ENCODE data around the gene ING1. TPM values are rescaled to one million over a fixed set of nuclear protein-coding genes. Genes with fewer than 3 reads are reported as not detected.

Gene ING1
- total and polyA plus RNA-seq, 2 donors (not counting 1 experiment from before 2014, with no cell fraction given) = 29.1 to 34.2 TPM

DNA sequence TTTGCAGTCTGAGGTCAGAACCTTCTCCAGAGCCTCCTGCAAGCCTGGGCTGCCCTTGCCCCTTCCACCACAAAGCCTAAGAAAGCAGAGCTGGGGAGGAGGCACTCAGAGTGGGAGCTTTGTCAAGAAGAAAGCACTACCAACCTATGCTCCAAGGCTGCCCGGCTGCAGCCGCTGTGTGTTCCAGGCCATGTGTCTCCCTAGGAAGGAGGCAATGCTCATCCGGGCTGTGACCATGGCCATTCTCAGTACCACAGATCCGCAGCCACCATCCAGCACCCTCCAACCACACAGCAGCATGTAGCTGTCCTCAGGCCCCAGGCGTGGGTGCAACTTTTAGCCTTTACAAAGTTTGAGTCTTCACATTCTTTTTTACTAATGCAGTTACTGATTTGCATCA, 29.6 kb upstream of the ING1 start:
- Histone ChIP-seq H3K4me2 (replicated peaks; ENCODE audit: low read depth, low read length, poor library complexity, severe bottlenecking) (no peak overlapping the region), H3K27me3 (replicated peaks in 1 of 4; ENCODE audit: control extremely low read depth in 1 of 4, control insufficient read depth in 3 of 4, insufficient read depth in 4 of 4, low read length in 3 of 4) (no peaks in the 10 kb centered on the region), H3K79me2 (ENCODE audit: control insufficient read depth, insufficient read depth, low read length) (no peaks in the 10 kb centered on the region), H3K27ac (ENCODE audit: low read length in 2 of 2) (no peak overlapping the region), H3K4me1 (ENCODE audit: control insufficient read depth in 2 of 2, insufficient read depth in 2 of 2, low read length in 2 of 2) (peaks cover 0 to 7% of the 10 kb centered on the region in 2 donors), H3K36me3 (replicated peaks in 1 of 2; ENCODE audit: control extremely low read depth in 1 of 2, control insufficient read depth in 1 of 2, extremely low read depth in 1 of 2, insufficient read depth in 2 of 2, low read length in 1 of 2) (peaks cover 19 to 70% of the 10 kb centered on the region in 2 experiments), H3K4me3 (ENCODE audit: control extremely low read depth in 1 of 5, extremely low read depth in 1 of 5, insufficient read depth in 1 of 5, low read depth in 2 of 5, low read length in 4 of 5) (no peak overlapping the region), H3K9ac (ENCODE audit: low read length) (no peak overlapping the region), H4K20me1 (ENCODE audit: control insufficient read depth, insufficient read depth, low read length, poor library complexity, severe bottlenecking) (peaks cover under 1% of the 10 kb centered on the region), H3K9me3 (ENCODE audit: control extremely low read depth in 1 of 3, control insufficient read depth in 2 of 3, insufficient read depth in 1 of 3, low read length in 2 of 3) (no peaks in the 10 kb centered on the region), H2AFZ (ENCODE audit: insufficient read depth, low read depth, low read length, poor library complexity, severe bottlenecking) (no peak overlapping the region)
- intact Hi-C loops (cut with micrococcal nuclease) = no loop called here
- WGBS (ENCODE audit: insufficient coverage) = 100% methylated on average over 5 of the region's 5 CpGs
- Mint-ChIP-seq H3K27ac (no peak overlapping the region), H3K4me3 (no peak overlapping the region), H3K9me3 (ENCODE audit: insufficient read depth) (no peaks in the 10 kb centered on the region), H3K4me1 (peaks cover 10% of the 10 kb centered on the region), H3K27me3 (no peaks in the 10 kb centered on the region)
- CTCF ChIA-PET = interaction anchor here (1.2 to 2.3 kb wide), 9 partner anchors 18 to 228 kb away, joined by 3 to 18 read pairs (median 5); partner anchors contain the start of gene ING1
- DNase-seq (no peak), ATAC-seq (ENCODE audit: low read depth) (no peak)
- TF ChIP-seq EZH2 (IDR thresholded peaks at IDR 0.05; ENCODE audit: borderline replicate concordance, insufficient read depth, low read depth, low read length, poor library complexity, severe bottlenecking) (no peak), CTCF (IDR thresholded peaks at IDR 0.05) (no peak)
- POLR2A ChIA-PET = interaction anchor here (1.0 kb wide), 1 partner anchor 29 kb away, joined by 3 read pairs; no protein-coding TSS in a partner anchor

DNA sequence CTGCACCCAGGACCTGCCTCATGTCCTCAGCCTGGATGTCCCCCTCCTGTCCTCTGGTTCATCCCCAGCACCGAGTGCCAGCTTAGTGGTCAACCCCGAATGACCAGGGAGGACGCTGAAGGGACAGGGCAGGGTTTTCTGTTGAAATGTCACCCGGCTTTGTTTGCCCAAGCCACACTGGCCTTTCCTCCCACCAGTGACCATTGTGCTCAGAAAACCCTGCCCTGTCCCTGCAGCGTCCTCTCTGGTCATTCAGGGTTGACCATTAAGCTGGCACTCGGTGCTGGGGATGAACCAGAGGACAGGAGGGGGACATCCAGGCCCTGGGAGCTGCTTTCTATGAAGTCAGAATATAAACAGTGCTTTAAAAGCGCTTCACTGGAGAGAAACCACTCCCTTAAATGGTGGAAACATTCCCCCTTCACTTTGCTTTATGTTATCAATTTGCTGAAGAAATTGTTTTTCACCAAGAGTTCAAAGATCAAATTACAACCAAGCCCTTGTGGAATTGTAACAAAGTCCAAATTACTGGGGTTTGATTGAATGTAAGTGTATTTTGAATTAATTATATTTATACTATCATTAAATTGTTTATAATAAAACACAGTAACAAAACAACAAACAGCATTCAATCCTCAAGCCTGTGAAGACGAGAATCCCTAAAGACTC, 29.0 kb upstream of the ING1 start:
- TF ChIP-seq EZH2 (IDR thresholded peaks at IDR 0.05; ENCODE audit: borderline replicate concordance, insufficient read depth, low read depth, low read length, poor library complexity, severe bottlenecking) (no peak), CTCF (IDR thresholded peaks at IDR 0.05) (no peak)
- POLR2A ChIA-PET = interaction anchor here (1.0 kb wide), 1 partner anchor 28 kb away, joined by 3 read pairs; no protein-coding TSS in a partner anchor
- Mint-ChIP-seq H3K27me3 (no peaks in the 10 kb centered on the region), H3K27ac (no peak overlapping the region), H3K9me3 (ENCODE audit: insufficient read depth) (no peaks in the 10 kb centered on the region), H3K4me3 (no peak overlapping the region), H3K4me1 (peaks cover 9% of the 10 kb centered on the region)
- Histone ChIP-seq H4K20me1 (ENCODE audit: control insufficient read depth, insufficient read depth, low read length, poor library complexity, severe bottlenecking) (peaks cover 6% of the 10 kb centered on the region), H3K9ac (ENCODE audit: low read length) (no peak overlapping the region), H3K4me1 (ENCODE audit: control insufficient read depth in 2 of 2, insufficient read depth in 2 of 2, low read length in 2 of 2) (peaks cover 0 to 7% of the 10 kb centered on the region in 2 donors), H3K36me3 (replicated peaks in 1 of 2; ENCODE audit: control extremely low read depth in 1 of 2, control insufficient read depth in 1 of 2, extremely low read depth in 1 of 2, insufficient read depth in 2 of 2, low read length in 1 of 2) (peaks cover 21 to 72% of the 10 kb centered on the region in 2 experiments), H3K9me3 (ENCODE audit: control extremely low read depth in 1 of 3, control insufficient read depth in 2 of 3, insufficient read depth in 1 of 3, low read length in 2 of 3) (no peaks in the 10 kb centered on the region), H2AFZ (ENCODE audit: insufficient read depth, low read depth, low read length, poor library complexity, severe bottlenecking) (no peak overlapping the region), H3K27me3 (replicated peaks in 1 of 4; ENCODE audit: control extremely low read depth in 1 of 4, control insufficient read depth in 3 of 4, insufficient read depth in 4 of 4, low read length in 3 of 4) (no peaks in the 10 kb centered on the region), H3K4me2 (replicated peaks; ENCODE audit: low read depth, low read length, poor library complexity, severe bottlenecking) (no peak overlapping the region), H3K4me3 (ENCODE audit: control extremely low read depth in 1 of 5, extremely low read depth in 1 of 5, insufficient read depth in 1 of 5, low read depth in 2 of 5, low read length in 4 of 5) (no peak overlapping the region), H3K27ac (ENCODE audit: low read length in 2 of 2) (no peak overlapping the region), H3K79me2 (ENCODE audit: control insufficient read depth, insufficient read depth, low read length) (peaks cover 3% of the 10 kb centered on the region)
- CTCF ChIA-PET = interaction anchor here (1.2 to 2.3 kb wide), 4 partner anchors 19 to 229 kb away, joined by 5 to 18 read pairs (median 6); no protein-coding TSS in a partner anchor
- DNase-seq (no peak), ATAC-seq (ENCODE audit: low read depth) (no peak)
- 100% methylated on average over 7 of the region's 8 CpGs for WGBS (ENCODE audit: insufficient coverage)
- intact Hi-C loops (cut with micrococcal nuclease) = no loop called here

All from B cell (primary cell).